Liver (tissue), 9 donors: ENCODE results near the gene DPP6. TPM values are rescaled to one million over a fixed set of nuclear protein-coding genes. Genes with fewer than 3 reads are reported as not detected.

Source experiments
- DNase-seq: peaks from one replicate; pipeline ENCODE4 v3.0.0-alpha.2; 2017; ENCODE audit warnings: low spot score
- H3K27ac ChIP-seq, 2 donors: one replicate each; pipeline ENCODE4 v1.7.0; 2013; ENCODE audit warnings: inconsistent platforms in 2 of 2, low read length in 2 of 2, control low read depth in 1 of 2, low read depth in 1 of 2, mild to moderate bottlenecking in 1 of 2
- H3K27me3 ChIP-seq, 4 donors: one replicate each; pipeline versions ENCODE4 v1.6.1 to v1.7.0; 2013; ENCODE audit warnings: low read length in 3 of 4, inconsistent platforms in 1 of 4, mild to moderate bottlenecking in 1 of 4, moderate library complexity in 1 of 4; ENCODE audit not compliant: control insufficient read depth in 4 of 4, insufficient read depth in 4 of 4
- H3K36me3 ChIP-seq, 4 donors: one replicate each; pipeline versions ENCODE4 v1.6.1 to v1.7.0; 2013; ENCODE audit warnings: low read length in 3 of 4, mild to moderate bottlenecking in 3 of 4, low read depth in 1 of 4, moderate library complexity in 1 of 4; ENCODE audit not compliant: control insufficient read depth in 4 of 4, insufficient read depth in 3 of 4
- H3K4me1 ChIP-seq, 4 donors: one replicate each; pipeline versions ENCODE4 v1.6.1 to v1.7.0; 2013; ENCODE audit warnings: low read length in 3 of 4, mild to moderate bottlenecking in 3 of 4, moderate library complexity in 1 of 4; ENCODE audit not compliant: control insufficient read depth in 4 of 4, insufficient read depth in 4 of 4
- H3K4me3 ChIP-seq, 3 donors: one replicate each; pipeline versions ENCODE4 v1.6.1 to v1.7.0; 2013; ENCODE audit warnings: low read length in 3 of 3, control low read depth in 1 of 3, low read depth in 1 of 3, mild to moderate bottlenecking in 1 of 3
- H3K9ac ChIP-seq, 2 donors: one replicate each; pipeline ENCODE4 v1.7.0; 2013; ENCODE audit warnings: low read length in 2 of 2, mild to moderate bottlenecking in 2 of 2, moderate library complexity in 2 of 2, control low read depth in 1 of 2, low read depth in 1 of 2
- H3K9me3 ChIP-seq, 4 donors: one replicate each; pipeline versions ENCODE4 v1.6.1 to v1.7.0; 2013; ENCODE audit warnings: low read length in 3 of 4; ENCODE audit not compliant: control insufficient read depth in 4 of 4
- CTCF ChIP-seq: fragments of 150-350 bp; IDR thresholded peaks from 2 replicates; pipeline ENCODE4 v1.5.1; 2017; ENCODE audit warnings: improper control_type of control experiment, low read depth, low read length; ENCODE audit not compliant: missing input control
- EGR1 ChIP-seq, 2 donors: IDR thresholded peaks; 2 replicates each; pipeline ENCODE4 v1.6.1; 2016 to 2018; ENCODE audit warnings: antibody characterized with exemption in 2 of 2, low read depth in 2 of 2
- FOXA1 ChIP-seq: IDR thresholded peaks from 2 replicates; pipeline ENCODE4 v1.6.1; 2016; ENCODE audit warnings: antibody characterized with exemption
- GABPA ChIP-seq, 2 donors: IDR thresholded peaks in 1 of 2; conservative IDR thresholded peaks in 1 of 2; 2 replicates each; pipeline ENCODE4 v1.6.1; 2016; ENCODE audit warnings: antibody characterized with exemption in 2 of 2, mild to moderate bottlenecking in 1 of 2, moderate library complexity in 1 of 2
- HNF4A ChIP-seq, 2 donors: conservative IDR thresholded peaks; 2 replicates each; pipeline ENCODE4 v1.6.1; 2016; ENCODE audit warnings: antibody characterized with exemption in 2 of 2, mild to moderate bottlenecking in 2 of 2
- HNF4G ChIP-seq: IDR thresholded peaks from 2 replicates; pipeline ENCODE4 v1.6.1; 2016; ENCODE audit warnings: antibody characterized with exemption
- JUND ChIP-seq, 2 donors: IDR thresholded peaks; 2 replicates each; pipeline ENCODE4 v1.6.1; 2016; ENCODE audit warnings: antibody characterized with exemption in 2 of 2
- MAX ChIP-seq: IDR thresholded peaks from 2 replicates; pipeline ENCODE4 v1.6.1; 2016; ENCODE audit warnings: antibody characterized with exemption
- NR2F2 ChIP-seq: IDR thresholded peaks from 2 replicates; pipeline ENCODE4 v1.6.1; 2016; ENCODE audit warnings: antibody characterized with exemption
- RAD21 ChIP-seq, 2 donors: IDR thresholded peaks; 2 replicates each; pipeline ENCODE4 v1.6.1; 2016; ENCODE audit warnings: antibody characterized with exemption in 2 of 2, mild to moderate bottlenecking in 2 of 2
- REST ChIP-seq: IDR thresholded peaks from 2 replicates; pipeline ENCODE4 v1.6.1; 2016; ENCODE audit warnings: antibody characterized with exemption, mild to moderate bottlenecking
- RXRA ChIP-seq, 2 donors: IDR thresholded peaks; 2 replicates each; pipeline ENCODE4 v1.6.1; 2017 to 2018; ENCODE audit warnings: antibody characterized with exemption in 2 of 2, mild to moderate bottlenecking in 1 of 2
- SP1 ChIP-seq: IDR thresholded peaks from 2 replicates; pipeline ENCODE4 v1.6.1; 2018; ENCODE audit warnings: antibody characterized with exemption, mild to moderate bottlenecking
- TAF1 ChIP-seq: conservative IDR thresholded peaks from 2 replicates; pipeline ENCODE4 v1.6.1; 2016; ENCODE audit warnings: antibody characterized with exemption, mild to moderate bottlenecking
- YY1 ChIP-seq: IDR thresholded peaks from 2 replicates; pipeline ENCODE4 v1.6.1; 2016; ENCODE audit warnings: antibody characterized with exemption, mild to moderate bottlenecking
- ZBTB33 ChIP-seq: IDR thresholded peaks from 2 replicates; pipeline ENCODE4 v1.6.1; 2016; ENCODE audit warnings: antibody characterized with exemption
- WGBS: extraction: QIAGEN DNeasy Blood & Tissue Kit; methylation state at CpG from one replicate; pipeline ENCODE4 v1.1.7; 2013; 5-methylcytosine and 5-hydroxymethylcytosine counted together
- polyA plus RNA-seq, 2 donors: library from polyadenylated mRNA; stranded (reverse) in 1 of 2; unstranded in 1 of 2; fragments of 200-250 nt in 1 of 2; fragments of >200 nt in 1 of 2; fragmentation: Nextera tagmentation in 1 of 2; extraction: Ambion mirVana in 1 of 2; gene quantifications; one replicate each; pipeline versions ENCODE4 v1.2.1 to v1.2.3, GENCODE V29; 2013 to 2015
- total RNA-seq, 2 donors: library from RNA; depleted of rRNA; stranded (reverse); fragments of >200 nt; gene quantifications; one replicate each; pipeline ENCODE4 v1.2.3, GENCODE V29; 2014
- TF ChIP-seq, protein P1 (sequence below): IDR thresholded peaks from 2 replicates; pipeline ENCODE4 v1.6.1; 2016; ENCODE audit warnings: antibody characterized with exemption
- donor health status: healthy.
- donor health status: healthy.
- donor health status: healthy.
- donor health status: healthy.
- donor health status: healthy.

DPP6 gene
- total and polyA plus RNA-seq, 4 donors = 0.01 TPM; not detected in 3

DNA sequence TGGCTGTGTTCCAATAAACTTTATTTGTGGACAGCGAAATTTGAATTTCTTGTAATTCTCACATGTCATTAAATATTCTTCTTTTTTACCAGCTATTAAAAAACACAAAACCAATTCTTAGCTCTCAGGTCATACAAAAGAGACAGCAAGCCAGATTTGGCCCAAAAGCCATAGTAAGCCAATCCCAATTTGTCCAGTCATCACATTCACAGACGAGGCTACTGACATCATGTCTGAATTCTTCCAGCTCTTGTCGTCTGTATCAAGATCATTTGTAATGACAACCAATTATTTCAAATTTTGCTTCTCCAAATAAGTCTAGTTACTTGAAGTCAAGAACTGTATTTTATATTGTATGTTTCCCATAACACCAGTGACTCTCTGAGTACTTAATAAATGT lies 684.2 kb downstream of the DPP6 start:
- TF ChIP-seq RXRA (IDR thresholded peaks at IDR 0.05) (no peak), JUND (IDR thresholded peaks at IDR 0.05) (no peak), NR2F2 (no peak), MAX (no peak), YY1 (no peak), RAD21 (IDR thresholded peaks at IDR 0.05) (no peak), GABPA (IDR thresholded peaks at IDR 0.05 in 1 of 2, conservative IDR thresholded peaks at IDR 0.05 in 1 of 2) (no peak), ZBTB33 (no peak)
- TF ChIP-seq, protein P1, sequence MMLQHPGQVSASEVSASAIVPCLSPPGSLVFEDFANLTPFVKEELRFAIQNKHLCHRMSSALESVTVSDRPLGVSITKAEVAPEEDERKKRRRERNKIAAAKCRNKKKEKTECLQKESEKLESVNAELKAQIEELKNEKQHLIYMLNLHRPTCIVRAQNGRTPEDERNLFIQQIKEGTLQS = no peak
- no peaks in the 10 kb centered on the region for H3K4me1 ChIP-seq
- H3K27ac ChIP-seq = no peak overlapping the region
- WGBS = 71% methylated on average over 3 of the region's 3 CpGs
- no peak overlapping the region for H3K9ac ChIP-seq
- no peak for DNase-seq
- peaks cover 0 to 4% (median 0%) of the 10 kb centered on the region in 4 donors for H3K27me3 ChIP-seq
- no peaks in the 10 kb centered on the region for H3K36me3 ChIP-seq
- no peak overlapping the region for H3K4me3 ChIP-seq
- H3K9me3 ChIP-seq = no peaks in the 10 kb centered on the region

GRCh38 chr7:154738216-154738615 lies 686.0 kb downstream of the DPP6 start:
- peaks cover 0 to 10% (median 0%) of the 10 kb centered on the region in 4 donors for H3K27me3 ChIP-seq
- DNase-seq = no peak

GRCh38 chr7:154741131-154741530 lies 688.9 kb downstream of the DPP6 start:
- no peak overlapping the region for H3K4me3 ChIP-seq
- H3K27me3 ChIP-seq = peaks cover 0 to 6% (median 0%) of the 10 kb centered on the region in 4 donors
- DNase-seq = no peak
- H3K9ac ChIP-seq = no peak overlapping the region
- H3K9me3 ChIP-seq = no peaks in the 10 kb centered on the region
- whole genome bisulfite sequencing = 61% methylated on average over 6 of the region's 6 CpGs
- H3K4me1 ChIP-seq = no peaks in the 10 kb centered on the region
- no peak overlapping the region for H3K27ac ChIP-seq
- no peaks in the 10 kb centered on the region for H3K36me3 ChIP-seq
- TF ChIP-seq JUND (IDR thresholded peaks at IDR 0.05) = no peak
- no peak for TF ChIP-seq HNF4A (conservative IDR thresholded peaks at IDR 0.05)
- no peak for TF ChIP-seq CTCF
- no peak for TF ChIP-seq EGR1 (IDR thresholded peaks at IDR 0.05; ENCODE audit: low read depth in 2 of 2)
- TF ChIP-seq RXRA (IDR thresholded peaks at IDR 0.05) = no peak
- no peak for TF ChIP-seq RAD21 (IDR thresholded peaks at IDR 0.05)
- TF ChIP-seq ZBTB33 = no peak
- TF ChIP-seq MAX = no peak
- TF ChIP-seq HNF4G = no peak
- no peak for TF ChIP-seq FOXA1
- TF ChIP-seq TAF1 = no peak
- TF ChIP-seq GABPA (IDR thresholded peaks at IDR 0.05 in 1 of 2, conservative IDR thresholded peaks at IDR 0.05 in 1 of 2) = no peak
- no peak for TF ChIP-seq SP1
- TF ChIP-seq, protein P1 = no peak
- no peak for TF ChIP-seq REST

More at GRCh38 chr7:154738216-154738615, 686.0 kb downstream of the DPP6 start:
- H3K4me3 ChIP-seq = no peak overlapping the region
- H3K9me3 ChIP-seq = no peaks in the 10 kb centered on the region
- H3K4me1 ChIP-seq = no peaks in the 10 kb centered on the region
- 65% methylated on average over 5 of the region's 5 CpGs for WGBS
- no peak overlapping the region for H3K27ac ChIP-seq
- TF ChIP-seq JUND (IDR thresholded peaks at IDR 0.05) = no peak
- no peak for TF ChIP-seq YY1
- no peak for TF ChIP-seq HNF4G
- H3K9ac ChIP-seq = no peak overlapping the region
- no peaks in the 10 kb centered on the region for H3K36me3 ChIP-seq
